ENCODE results near the gene SREBF2. TPM values are rescaled to one million over a fixed set of nuclear protein-coding genes. Genes with fewer than 3 reads are reported as not detected.
A peak's percentile ranks its signal among the peaks of the same experiment; 100 is the strongest.

SREBF2 gene
- total RNA-seq, 4 donors from 2014 or later, result 97.5 to 160 (median 146) TPM

- H3K27ac ChIP-seq, result no peak overlapping the region
- no peaks in the 10 kb centered on the region for H3K36me3 ChIP-seq
- 65% methylated on average over 9 of the region's 11 CpGs for WGBS
- no peaks in the 10 kb centered on the region for H3K9me3 ChIP-seq
- peaks cover 20% of the 10 kb centered on the region for H3K4me1 ChIP-seq
- H3K4me3 ChIP-seq, result no peak overlapping the region
- H3K27me3 ChIP-seq, result no peaks in the 10 kb centered on the region
- no peak for DNase-seq (ENCODE audit: low spot score in 2 of 2)
- TF ChIP-seq POLR2A (IDR thresholded peaks at IDR 0.05) (no peak), EP300 (IDR thresholded peaks at IDR 0.05) (no peak), POLR2AphosphoS5 (IDR thresholded peaks at IDR 0.05) (no peak)
- TF ChIP-seq, protein P1, sequence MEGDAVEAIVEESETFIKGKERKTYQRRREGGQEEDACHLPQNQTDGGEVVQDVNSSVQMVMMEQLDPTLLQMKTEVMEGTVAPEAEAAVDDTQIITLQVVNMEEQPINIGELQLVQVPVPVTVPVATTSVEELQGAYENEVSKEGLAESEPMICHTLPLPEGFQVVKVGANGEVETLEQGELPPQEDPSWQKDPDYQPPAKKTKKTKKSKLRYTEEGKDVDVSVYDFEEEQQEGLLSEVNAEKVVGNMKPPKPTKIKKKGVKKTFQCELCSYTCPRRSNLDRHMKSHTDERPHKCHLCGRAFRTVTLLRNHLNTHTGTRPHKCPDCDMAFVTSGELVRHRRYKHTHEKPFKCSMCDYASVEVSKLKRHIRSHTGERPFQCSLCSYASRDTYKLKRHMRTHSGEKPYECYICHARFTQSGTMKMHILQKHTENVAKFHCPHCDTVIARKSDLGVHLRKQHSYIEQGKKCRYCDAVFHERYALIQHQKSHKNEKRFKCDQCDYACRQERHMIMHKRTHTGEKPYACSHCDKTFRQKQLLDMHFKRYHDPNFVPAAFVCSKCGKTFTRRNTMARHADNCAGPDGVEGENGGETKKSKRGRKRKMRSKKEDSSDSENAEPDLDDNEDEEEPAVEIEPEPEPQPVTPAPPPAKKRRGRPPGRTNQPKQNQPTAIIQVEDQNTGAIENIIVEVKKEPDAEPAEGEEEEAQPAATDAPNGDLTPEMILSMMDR (IDR thresholded peaks at IDR 0.05), result no peak
These were observed 6.2 kb upstream of the SREBF2 start for GRCh38 chr22:41826430-41827383.

DNA sequence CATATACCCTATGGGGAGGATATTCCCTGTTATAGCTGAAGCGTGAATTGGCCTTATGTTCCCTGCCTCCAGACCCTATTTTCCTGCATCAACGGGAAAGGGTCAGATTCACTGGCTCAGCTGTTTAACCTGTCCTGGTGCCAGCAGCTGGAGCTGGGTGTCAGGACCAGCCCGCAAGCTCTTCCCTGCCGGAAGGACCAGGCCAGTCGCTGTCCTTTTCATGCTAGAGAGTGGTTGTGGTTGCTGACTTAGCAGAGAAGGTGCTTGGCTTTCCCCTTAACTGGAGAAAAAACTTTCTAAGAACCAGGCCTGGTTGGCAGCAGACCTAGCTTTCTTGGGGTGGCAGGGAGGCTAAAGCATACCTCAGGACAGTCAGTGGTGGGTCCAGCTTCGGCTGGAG is 5.2 kb upstream of the SREBF2 start:
- no peak overlapping the region for H3K27ac ChIP-seq
- H3K27me3 ChIP-seq, result no peaks in the 10 kb centered on the region
- peaks cover 26% of the 10 kb centered on the region for H3K4me1 ChIP-seq
- no peak overlapping the region for H3K4me3 ChIP-seq
- 87% methylated on average over 5 of the region's 6 CpGs for WGBS
- H3K9me3 ChIP-seq, result no peaks in the 10 kb centered on the region
- no peaks in the 10 kb centered on the region for H3K36me3 ChIP-seq
- TF ChIP-seq POLR2A (IDR thresholded peaks at IDR 0.05), result no peak
- TF ChIP-seq EP300 (IDR thresholded peaks at IDR 0.05), result no peak
- TF ChIP-seq, protein P1 (IDR thresholded peaks at IDR 0.05), result no peak
- no peak for TF ChIP-seq POLR2AphosphoS5 (IDR thresholded peaks at IDR 0.05)
- DNase-seq (ENCODE audit: low spot score in 2 of 2), result no peak

DNA sequence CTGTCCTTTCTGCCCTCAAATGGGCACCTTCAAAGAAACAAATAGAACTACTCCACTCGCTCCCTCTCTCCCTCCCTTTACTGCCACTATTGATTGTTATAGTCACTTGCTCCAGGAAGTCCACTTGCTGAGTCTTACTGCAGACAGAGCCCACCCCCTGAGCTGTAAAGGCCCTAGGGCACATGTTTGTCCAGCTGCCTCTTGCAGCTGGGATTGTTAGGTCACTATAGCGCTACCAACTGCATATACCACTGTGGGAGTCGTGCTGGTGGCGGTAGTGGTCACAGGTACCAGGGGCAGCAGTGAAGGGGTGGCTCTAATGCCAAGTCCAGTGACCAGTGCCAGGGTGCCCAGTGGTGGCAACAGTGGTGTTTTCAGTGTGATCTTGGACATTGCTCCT is 4.4 kb upstream of the SREBF2 start:
- H3K27ac ChIP-seq, result no peak overlapping the region
- H3K9me3 ChIP-seq, result no peaks in the 10 kb centered on the region
- no peak overlapping the region for H3K4me3 ChIP-seq
- no peak for TF ChIP-seq POLR2AphosphoS5 (IDR thresholded peaks at IDR 0.05)
- TF ChIP-seq POLR2A (IDR thresholded peaks at IDR 0.05), result no peak
- H3K4me1 ChIP-seq, result peaks cover 26% of the 10 kb centered on the region
- 95% methylated on average over 4 of the region's 4 CpGs for WGBS
- no peak for DNase-seq (ENCODE audit: low spot score in 2 of 2)
- no peaks in the 10 kb centered on the region for H3K27me3 ChIP-seq
- no peaks in the 10 kb centered on the region for H3K36me3 ChIP-seq

DNA sequence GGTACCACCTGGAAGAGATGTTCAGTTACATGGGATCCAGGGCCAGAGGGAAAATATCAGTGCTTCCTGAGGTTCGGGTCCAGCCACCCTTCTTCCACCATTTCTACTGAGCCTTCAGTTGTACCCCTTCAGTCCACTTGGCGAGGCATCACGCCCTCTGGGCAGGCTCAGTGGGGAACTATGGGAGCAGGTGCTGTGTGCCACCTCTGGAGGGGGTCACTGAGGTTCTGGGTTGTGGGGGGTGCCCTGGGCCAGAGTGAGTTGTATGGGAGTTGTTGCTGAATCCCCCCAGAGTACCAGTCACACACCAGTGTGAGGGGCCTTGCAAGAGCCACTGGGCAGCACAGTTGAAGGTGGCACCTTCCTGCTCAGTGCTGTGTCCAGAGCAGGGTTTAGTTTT is 2.7 kb upstream of the SREBF2 start:
- no peak for TF ChIP-seq POLR2A (IDR thresholded peaks at IDR 0.05)
- TF ChIP-seq EP300 (IDR thresholded peaks at IDR 0.05), result no peak
- no peak for TF ChIP-seq POLR2AphosphoS5 (IDR thresholded peaks at IDR 0.05)
- TF ChIP-seq, protein P1 (IDR thresholded peaks at IDR 0.05), result no peak
- Histone ChIP-seq H3K4me1 (peaks cover 40% of the 10 kb centered on the region), H3K9me3 (no peaks in the 10 kb centered on the region), H3K36me3 (no peaks in the 10 kb centered on the region), H3K27me3 (no peaks in the 10 kb centered on the region), H3K4me3 (no peak overlapping the region), H3K27ac (no peak overlapping the region)
- WGBS, result 89% methylated on average over 3 of the region's 3 CpGs
- DNase-seq (ENCODE audit: low spot score in 2 of 2), result no peak

DNA sequence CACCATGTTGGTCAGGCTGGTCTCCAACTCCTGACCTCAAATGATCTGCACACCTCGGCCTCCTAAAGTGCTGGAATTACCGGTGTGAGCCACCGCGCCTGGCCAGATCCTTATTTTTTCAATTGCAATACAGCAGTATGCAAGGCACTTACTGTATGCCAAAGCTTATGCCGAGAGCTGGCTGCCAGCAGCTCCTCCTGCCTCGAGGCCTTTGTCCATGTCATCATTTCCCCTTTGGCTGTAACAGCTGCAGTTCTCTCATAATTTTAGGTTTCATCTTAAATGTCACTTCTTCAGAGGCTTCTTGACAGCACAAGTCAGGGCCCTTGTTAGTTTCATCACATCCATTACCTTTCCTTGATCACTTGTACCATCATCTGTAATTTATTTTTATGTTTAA is 1.5 kb upstream of the SREBF2 start:
- Histone ChIP-seq H3K27me3 (no peaks in the 10 kb centered on the region), H3K4me1 (peaks cover 36% of the 10 kb centered on the region), H3K36me3 (no peaks in the 10 kb centered on the region), H3K9me3 (no peaks in the 10 kb centered on the region), H3K27ac (peak overlapping the region; percentile 92), H3K4me3 (no peak overlapping the region)
- DNase-seq (ENCODE audit: low spot score in 2 of 2), result no peak
- 32% methylated on average over 6 of the region's 6 CpGs for WGBS
- TF ChIP-seq POLR2AphosphoS5 (IDR thresholded peaks at IDR 0.05) (no peak), POLR2A (IDR thresholded peaks at IDR 0.05) (no peak), EP300 (IDR thresholded peaks at IDR 0.05) (no peak)
- TF ChIP-seq, protein P1 (IDR thresholded peaks at IDR 0.05), result no peak
